ENCODE measurements around the gene LIPT2. TPM values are rescaled to one million over a fixed set of nuclear protein-coding genes. Genes with fewer than 3 reads are reported as not detected.
"Not testable (repeated sequence)": the region's sequence is repeated elsewhere in the genome, so short reads cannot be mapped to it uniquely, and the experiment has no call there.

The LIPT2 gene
- total RNA-seq: 4.1 and 5.4 TPM in 2 replicates

- peak; percentile 95 for ATAC-seq (ENCODE audit: low read depth)
- ChIA-PET CTCF (interaction anchor here (0.6 to 1.8 kb wide), 7 partner anchors 40 to 645 kb away, joined by 3 to 7 read pairs (median 3); partner anchors contain the start of gene PGM2L1), POLR2A (interaction anchor here (0.6 to 2.2 kb wide), 17 partner anchors 12 to 846 kb away, joined by 3 to 22 read pairs (median 4); partner anchors contain the start of genes C2CD3, PGM2L1, POLD3 and PPME1)
- H3K27ac Mint-ChIP-seq: peak within 1 kb of the TSS; percentile 85
- peaks cover 11% of the 10 kb centered on the region for H3K36me3 Mint-ChIP-seq (ENCODE audit: low read depth)
- peak; percentile 94 for DNase-seq
- TF ChIP-seq, protein P1, sequence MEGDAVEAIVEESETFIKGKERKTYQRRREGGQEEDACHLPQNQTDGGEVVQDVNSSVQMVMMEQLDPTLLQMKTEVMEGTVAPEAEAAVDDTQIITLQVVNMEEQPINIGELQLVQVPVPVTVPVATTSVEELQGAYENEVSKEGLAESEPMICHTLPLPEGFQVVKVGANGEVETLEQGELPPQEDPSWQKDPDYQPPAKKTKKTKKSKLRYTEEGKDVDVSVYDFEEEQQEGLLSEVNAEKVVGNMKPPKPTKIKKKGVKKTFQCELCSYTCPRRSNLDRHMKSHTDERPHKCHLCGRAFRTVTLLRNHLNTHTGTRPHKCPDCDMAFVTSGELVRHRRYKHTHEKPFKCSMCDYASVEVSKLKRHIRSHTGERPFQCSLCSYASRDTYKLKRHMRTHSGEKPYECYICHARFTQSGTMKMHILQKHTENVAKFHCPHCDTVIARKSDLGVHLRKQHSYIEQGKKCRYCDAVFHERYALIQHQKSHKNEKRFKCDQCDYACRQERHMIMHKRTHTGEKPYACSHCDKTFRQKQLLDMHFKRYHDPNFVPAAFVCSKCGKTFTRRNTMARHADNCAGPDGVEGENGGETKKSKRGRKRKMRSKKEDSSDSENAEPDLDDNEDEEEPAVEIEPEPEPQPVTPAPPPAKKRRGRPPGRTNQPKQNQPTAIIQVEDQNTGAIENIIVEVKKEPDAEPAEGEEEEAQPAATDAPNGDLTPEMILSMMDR (IDR thresholded peaks at IDR 0.05): no peak
- peaks cover 4% of the 10 kb centered on the region for H3K9me3 Mint-ChIP-seq
- H3K27me3 Mint-ChIP-seq: no peaks in the 10 kb centered on the region
- peaks cover 19% of the 10 kb centered on the region for H3K4me1 Mint-ChIP-seq
- peak within 1 kb of the TSS; percentile 85 for H3K4me3 Mint-ChIP-seq
- intact Hi-C loops (cut with micrococcal nuclease): loop anchor here (1.0 to 5.0 kb wide), 7 partner anchors 40 to 706 kb away; partner anchors contain the start of genes MRPL48, NEU3, PGM2L1 and POLD3
These were observed at the start of gene LIPT2 for GRCh38 chr11:74492974-74493790. LIPT2 (minus strand) TSS chr11:74493724; CDS start chr11:74493703, 21 bp downstream.

DNA sequence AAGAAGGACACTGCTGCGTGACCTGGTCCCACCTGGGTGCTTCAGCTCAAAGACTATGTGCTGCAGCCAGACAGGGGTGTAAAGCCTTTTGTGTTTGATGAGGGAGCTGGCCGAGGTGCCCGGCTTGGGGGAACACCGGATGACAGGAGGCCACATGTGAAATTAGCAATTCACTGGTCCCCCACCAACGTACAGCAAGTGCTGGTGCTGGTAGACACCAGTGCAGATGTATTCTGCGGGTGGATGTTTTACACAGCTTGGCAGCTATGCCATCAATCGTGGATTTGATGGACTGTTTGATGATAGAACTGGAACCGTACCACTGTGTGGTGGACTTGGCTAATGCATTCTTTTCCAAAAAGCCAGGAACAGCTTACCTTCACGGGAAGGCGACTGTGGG lies 47.9 kb upstream of the LIPT2 start:
- DNase-seq: no peak
- Mint-ChIP-seq H3K9me3 (peaks cover 39% of the 10 kb centered on the region), H3K36me3 (ENCODE audit: low read depth) (no peaks in the 10 kb centered on the region), H3K4me3 (no peak overlapping the region), H3K4me1 (no peaks in the 10 kb centered on the region), H3K27me3 (no peaks in the 10 kb centered on the region), H3K27ac (no peak overlapping the region)
- ChIA-PET CTCF (no interaction called here), POLR2A (no interaction called here)
- TF ChIP-seq, protein P1 (IDR thresholded peaks at IDR 0.05): no peak
- intact Hi-C loops (cut with micrococcal nuclease): no loop called here
- no peak for ATAC-seq (ENCODE audit: low read depth)

DNA sequence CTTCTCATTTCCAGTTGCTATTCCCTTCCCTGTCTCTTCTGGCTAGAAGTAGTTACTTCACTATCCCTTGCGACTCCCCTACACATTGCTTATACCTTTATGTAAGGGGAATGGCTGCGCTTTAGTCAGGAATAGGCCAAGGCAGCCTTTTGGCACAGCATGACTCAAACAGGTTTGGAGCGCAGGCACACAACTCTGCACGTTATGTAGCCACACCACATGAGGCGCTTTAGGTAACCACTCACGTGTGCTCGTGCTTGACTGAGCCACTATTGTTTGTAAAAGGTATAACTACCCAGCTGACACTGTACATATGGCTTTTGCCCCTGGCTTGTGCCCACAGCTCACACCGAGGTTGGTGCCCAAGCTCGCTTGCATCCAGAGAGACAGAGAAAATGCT lies 46.7 kb upstream of the LIPT2 start:
- H3K27me3 Mint-ChIP-seq: no peaks in the 10 kb centered on the region
- no peak for DNase-seq
- no peak for ATAC-seq (ENCODE audit: low read depth)
- no peak overlapping the region for H3K4me3 Mint-ChIP-seq
- H3K4me1 Mint-ChIP-seq: no peaks in the 10 kb centered on the region
- TF ChIP-seq, protein P1 (IDR thresholded peaks at IDR 0.05): no peak
- intact Hi-C loops (cut with micrococcal nuclease): no loop called here
- H3K36me3 Mint-ChIP-seq (ENCODE audit: low read depth): no peaks in the 10 kb centered on the region
- H3K27ac Mint-ChIP-seq: no peak overlapping the region
- H3K9me3 Mint-ChIP-seq: peaks cover 39% of the 10 kb centered on the region
- CTCF ChIA-PET: no interaction called here
- POLR2A ChIA-PET: no interaction called here

DNA sequence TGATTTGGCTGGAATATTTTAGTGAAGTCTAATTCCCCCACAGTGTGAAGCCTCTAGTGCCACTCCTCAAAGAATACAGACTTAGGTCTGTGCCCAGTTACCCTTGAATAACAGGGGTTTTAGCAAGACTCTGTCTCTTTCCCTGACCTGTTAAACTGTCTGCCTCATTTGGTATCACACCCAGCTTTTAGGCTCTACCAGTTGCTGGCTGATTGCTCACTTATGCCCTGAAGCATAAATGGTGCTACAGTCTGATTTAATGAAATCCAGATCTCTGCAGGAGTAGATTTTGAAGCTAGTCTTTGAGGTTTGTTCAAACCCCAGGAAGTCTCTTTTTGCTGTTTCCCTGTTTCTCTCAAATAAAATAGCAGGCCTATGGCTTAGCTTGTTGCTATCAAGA lies 45.2 kb upstream of the LIPT2 start:
- H3K36me3 Mint-ChIP-seq (ENCODE audit: low read depth): no peaks in the 10 kb centered on the region
- H3K27ac Mint-ChIP-seq: no peak overlapping the region
- ChIA-PET CTCF (no interaction called here), POLR2A (no interaction called here)
- TF ChIP-seq, protein P1 (IDR thresholded peaks at IDR 0.05): no peak
- ATAC-seq (ENCODE audit: low read depth): no peak
- no peak overlapping the region for H3K4me3 Mint-ChIP-seq
- no peaks in the 10 kb centered on the region for H3K27me3 Mint-ChIP-seq
- intact Hi-C loops (cut with micrococcal nuclease): no loop called here
- no peak for DNase-seq
- H3K9me3 Mint-ChIP-seq: peaks cover 30% of the 10 kb centered on the region
- H3K4me1 Mint-ChIP-seq: peaks cover 4% of the 10 kb centered on the region

- Mint-ChIP-seq H3K27ac (no peak overlapping the region), H3K27me3 (no peaks in the 10 kb centered on the region), H3K4me1 (peaks cover 4% of the 10 kb centered on the region), H3K9me3 (peaks cover 23% of the 10 kb centered on the region), H3K4me3 (no peak overlapping the region), H3K36me3 (ENCODE audit: low read depth) (no peaks in the 10 kb centered on the region)
- DNase-seq (no peak), ATAC-seq (ENCODE audit: low read depth) (no peak)
- POLR2A ChIA-PET: no interaction called here
- intact Hi-C loops (cut with micrococcal nuclease): no loop called here
- TF ChIP-seq, protein P1 (IDR thresholded peaks at IDR 0.05): no peak
- CTCF ChIA-PET: no interaction called here
These were observed 42.0 kb upstream of the LIPT2 start for GRCh38 chr11:74535371-74536160.

- H3K36me3 Mint-ChIP-seq (ENCODE audit: low read depth); DNase-seq; H3K4me1 Mint-ChIP-seq; H3K27me3 Mint-ChIP-seq; H3K27ac Mint-ChIP-seq; POLR2A ChIA-PET; CTCF ChIA-PET; H3K4me3 Mint-ChIP-seq; ATAC-seq (ENCODE audit: low read depth); intact Hi-C loops (cut with micrococcal nuclease): not testable (repeated sequence)
- peaks cover 21% of the 10 kb centered on the region for H3K9me3 Mint-ChIP-seq
These were observed 41.4 kb upstream of the LIPT2 start for GRCh38 chr11:74534946-74535275.

All from activated B cell treated with CpG ODN at 0.5 μM for 24 hours (primary cell).